OCI-LY3 (cell line): Measurements from ENCODE around the gene ZNF606.

Experiments
- EZH2phosphoT487 ChIP-seq: fragments of 200-600 bp; shearing (Covaris generic); IDR thresholded peaks from 2 replicates; pipeline ENCODE4 v1.6.1; 2018; ENCODE audit warnings: antibody characterized with exemption, mixed run types, low read depth
- TF ChIP-seq, protein P1 (sequence below): fragments of 200-600, 300-600 bp; sonication (generic); IDR thresholded peaks from 2 replicates; pipeline ENCODE4 v1.5.1; 2014; ENCODE audit warnings: antibody characterized with exemption, low read length, low read depth

- no peak for TF ChIP-seq EZH2phosphoT487
- TF ChIP-seq, protein P1, sequence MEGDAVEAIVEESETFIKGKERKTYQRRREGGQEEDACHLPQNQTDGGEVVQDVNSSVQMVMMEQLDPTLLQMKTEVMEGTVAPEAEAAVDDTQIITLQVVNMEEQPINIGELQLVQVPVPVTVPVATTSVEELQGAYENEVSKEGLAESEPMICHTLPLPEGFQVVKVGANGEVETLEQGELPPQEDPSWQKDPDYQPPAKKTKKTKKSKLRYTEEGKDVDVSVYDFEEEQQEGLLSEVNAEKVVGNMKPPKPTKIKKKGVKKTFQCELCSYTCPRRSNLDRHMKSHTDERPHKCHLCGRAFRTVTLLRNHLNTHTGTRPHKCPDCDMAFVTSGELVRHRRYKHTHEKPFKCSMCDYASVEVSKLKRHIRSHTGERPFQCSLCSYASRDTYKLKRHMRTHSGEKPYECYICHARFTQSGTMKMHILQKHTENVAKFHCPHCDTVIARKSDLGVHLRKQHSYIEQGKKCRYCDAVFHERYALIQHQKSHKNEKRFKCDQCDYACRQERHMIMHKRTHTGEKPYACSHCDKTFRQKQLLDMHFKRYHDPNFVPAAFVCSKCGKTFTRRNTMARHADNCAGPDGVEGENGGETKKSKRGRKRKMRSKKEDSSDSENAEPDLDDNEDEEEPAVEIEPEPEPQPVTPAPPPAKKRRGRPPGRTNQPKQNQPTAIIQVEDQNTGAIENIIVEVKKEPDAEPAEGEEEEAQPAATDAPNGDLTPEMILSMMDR, result no peak
Observed at GRCh38 chr19:58020129-58020528, 17.5 kb upstream of the ZNF606 start.
